Muscle of back (tissue), 13 donors: ENCODE results near the gene TAGLN2. TPM values are rescaled to one million over a fixed set of nuclear protein-coding genes. Genes with fewer than 3 reads are reported as not detected.

Source experiments
- DNase-seq, 3 donors: peaks; one replicate each; pipeline versions ENCODE4 v3.0.0 to v3.0.0-alpha.2; 2013
- long read RNA-seq, 9 donors: transcript quantifications; one replicate each; lab custom pipeline, GENCODE V29; 2026
- polyA plus RNA-seq, 10 donors: library from polyadenylated mRNA; unstranded; fragments of 120-200 nt; gene quantifications; one replicate each; pipeline ENCODE4 v1.2.1, GENCODE V29; 2013; ENCODE audit not compliant: insufficient read length in 10 of 10

TAGLN2 gene
- 100 to 1,000 TPM; 148 to 245 (median 204) TPM for polyA plus RNA-seq
- long read RNA-seq, donor 1, transcript TAGLN2-203 (5 exons, 1,604 nt), result major isoform, 58 of 80 reads
- long read RNA-seq, donor 1, partial matches to known transcripts, result 20 of 80 reads
- long read RNA-seq, donor 1, other reads (novel, unspliced or antisense), result 0 of 80 reads
- long read RNA-seq, donor 2, transcript TAGLN2-203 (5 exons, 1,604 nt), result major isoform, 38 of 48 reads
- long read RNA-seq, donor 2, partial matches to known transcripts, result 10 of 48 reads
- long read RNA-seq, donor 2, other reads (novel, unspliced or antisense), result 0 of 48 reads
- long read RNA-seq, donor 3, result 0 reads
- long read RNA-seq, donor 4, transcript TAGLN2-203 (5 exons, 1,604 nt), result major isoform, 26 of 38 reads
- long read RNA-seq, donor 4, partial matches to known transcripts, result 11 of 38 reads
- long read RNA-seq, donor 4, other reads (novel, unspliced or antisense), result 0 of 38 reads
- long read RNA-seq, donor 5, transcript TAGLN2-203 (5 exons, 1,604 nt), result major isoform, 87 of 140 reads
- long read RNA-seq, donor 5, partial matches to known transcripts, result 49 of 140 reads
- long read RNA-seq, donor 5, other reads (novel, unspliced or antisense), result 0 of 140 reads
- long read RNA-seq, donor 6, transcript TAGLN2-203 (5 exons, 1,604 nt), result major isoform, 83 of 120 reads
- long read RNA-seq, donor 6, partial matches to known transcripts, result 36 of 120 reads
- long read RNA-seq, donor 6, other reads (novel, unspliced or antisense), result 0 of 120 reads
- long read RNA-seq, donor 7, transcript TAGLN2-203 (5 exons, 1,604 nt), result major isoform, 51 of 68 reads
- long read RNA-seq, donor 7, partial matches to known transcripts, result 16 of 68 reads
- long read RNA-seq, donor 7, other reads (novel, unspliced or antisense), result 0 of 68 reads
- long read RNA-seq, donor 8, transcript TAGLN2-203 (5 exons, 1,604 nt), result major isoform, 47 of 59 reads
- long read RNA-seq, donor 8, partial matches to known transcripts, result 11 of 59 reads
- long read RNA-seq, donor 8, other reads (novel, unspliced or antisense), result 0 of 59 reads
- long read RNA-seq, donor 9, transcript TAGLN2-203 (5 exons, 1,604 nt), result major isoform, 10 of 10 reads
- long read RNA-seq, donor 9, partial matches to known transcripts, result 0 of 10 reads
- long read RNA-seq, donor 9, other reads (novel, unspliced or antisense), result 0 of 10 reads

GRCh38 chr1:159924791-159925718 lies at the start of gene TAGLN2:
TAGLN2 (minus strand) TSS chr1:159925507; CDS start chr1:159920509, 4,998 bp downstream.
- DNase-seq, result peak; percentile 89 to 97 (median 94)

- no peak for DNase-seq
These were observed 49.2 kb upstream of the TAGLN2 start for GRCh38 chr1:159974350-159974965.

DNA sequence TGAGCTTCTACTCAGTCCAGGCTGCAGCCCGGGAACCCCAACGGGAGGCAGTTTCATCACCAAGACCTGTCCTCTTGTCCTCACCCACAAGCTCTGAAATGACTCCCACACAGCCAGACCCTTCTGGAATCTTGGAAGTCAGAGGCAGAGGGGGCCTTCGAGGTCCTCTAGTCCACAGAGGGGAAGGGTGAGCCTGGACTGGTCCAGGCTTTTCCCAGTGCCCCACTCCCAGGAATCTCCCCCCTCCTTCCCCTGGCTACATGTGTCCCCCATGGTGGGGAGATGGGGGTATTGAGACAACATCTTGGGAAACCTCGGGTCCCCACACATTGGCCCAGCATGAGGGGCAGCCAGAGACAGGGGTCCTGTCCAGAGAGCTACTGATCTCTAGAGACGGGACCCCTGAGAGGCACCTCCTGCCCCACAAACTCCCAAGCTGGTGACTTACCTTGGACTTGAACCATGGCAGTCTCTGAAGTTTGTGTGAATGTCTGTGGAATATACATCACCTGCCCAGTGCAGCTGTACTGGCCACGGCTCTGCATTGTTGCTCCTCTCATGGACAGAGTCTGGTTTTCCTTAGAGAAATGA lies 48.1 kb upstream of the TAGLN2 start:
- DNase-seq, result no peak

DNA sequence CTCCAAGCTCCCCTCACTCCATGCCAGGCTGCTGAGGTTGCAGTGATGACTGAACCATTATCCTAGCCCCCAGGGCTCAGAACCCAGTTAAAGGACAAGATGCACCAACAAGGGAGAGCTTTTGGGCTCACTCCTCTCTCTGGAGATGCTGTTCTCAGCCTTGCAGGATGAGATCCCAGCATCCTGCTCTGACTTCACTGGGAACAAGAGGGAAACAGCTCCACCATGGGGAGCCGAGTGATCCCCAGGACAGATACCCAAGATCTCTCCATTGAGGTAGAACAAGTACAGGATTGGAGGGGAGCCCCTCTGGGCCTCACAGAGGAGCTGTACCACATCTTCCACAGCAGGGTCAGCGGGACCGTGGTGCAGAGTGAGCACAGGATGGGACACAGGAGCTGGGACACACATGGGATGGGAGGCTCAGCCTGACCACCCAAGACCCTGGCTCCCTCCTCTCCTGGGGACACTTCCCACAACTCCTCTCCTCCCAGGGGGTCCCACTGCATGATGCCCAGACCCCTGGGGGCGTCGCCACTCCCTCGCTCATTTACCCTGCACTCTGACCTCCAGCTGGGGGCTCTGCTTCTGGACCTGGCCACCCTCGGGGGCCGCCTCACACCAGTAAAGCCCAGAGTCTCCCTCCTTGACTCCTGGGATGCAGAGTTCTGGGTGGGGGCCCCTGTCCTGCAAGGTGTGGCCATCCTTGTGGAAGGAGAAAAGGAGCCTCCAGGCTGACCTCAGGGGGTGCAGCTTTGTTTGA lies 47.3 kb upstream of the TAGLN2 start:
- no peak for DNase-seq

GRCh38 chr1:159970932-159971342 lies 45.6 kb upstream of the TAGLN2 start:
- DNase-seq, result no peak

GRCh38 chr1:159968901-159969300 lies 43.6 kb upstream of the TAGLN2 start:
- no peak for DNase-seq

DNA sequence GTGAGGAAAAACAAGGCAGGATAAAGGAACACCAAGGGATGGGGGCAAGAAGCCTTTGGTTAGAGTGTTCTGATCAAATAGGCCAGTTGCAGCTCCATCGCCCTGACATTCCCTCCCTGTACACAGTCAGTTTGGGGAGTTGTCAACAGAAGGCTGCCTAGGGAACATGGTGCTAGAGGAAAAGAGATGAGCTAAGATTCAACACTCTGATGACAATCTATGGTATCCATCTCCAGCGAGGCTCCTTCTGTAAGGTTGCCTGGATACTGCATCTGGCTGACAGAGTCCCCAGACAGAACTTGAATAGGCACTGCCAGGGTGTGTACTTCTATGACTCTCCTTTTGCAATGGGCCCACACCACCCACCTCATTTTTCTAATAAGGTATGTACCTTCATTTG lies 40.0 kb upstream of the TAGLN2 start:
- no peak for DNase-seq

- DNase-seq, result no peak
These were observed 38.8 kb upstream of the TAGLN2 start for GRCh38 chr1:159964144-159964543.

- no peak for DNase-seq
These were observed 36.9 kb upstream of the TAGLN2 start for GRCh38 chr1:159962176-159962575.

- DNase-seq, result peak in 1 of 3 donors; percentile 30
These were observed 36.3 kb upstream of the TAGLN2 start for GRCh38 chr1:159961636-159962035.

- peak; percentile 77 to 89 (median 86) for DNase-seq
These were observed 35.5 kb upstream of the TAGLN2 start for GRCh38 chr1:159960721-159961381.

DNA sequence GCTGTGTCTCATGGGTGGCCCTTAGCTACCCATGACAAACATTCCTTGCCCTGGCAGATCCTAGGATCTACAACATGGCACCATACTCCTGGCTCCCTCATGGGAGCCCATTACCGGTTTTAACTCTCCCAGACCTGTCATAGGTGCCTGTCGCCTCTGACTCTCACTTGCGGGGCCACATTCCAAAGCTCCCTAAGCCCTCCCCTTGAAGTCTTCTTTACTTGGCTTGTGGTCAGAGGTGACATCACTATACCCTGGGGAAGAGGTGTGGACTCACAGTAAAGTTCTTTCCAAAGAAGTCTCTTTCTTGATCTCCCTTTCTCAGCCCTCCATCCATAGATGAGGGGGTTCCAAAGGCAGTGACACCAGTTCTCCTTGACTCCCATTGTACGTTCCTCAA lies 34.1 kb upstream of the TAGLN2 start:
- peak; percentile 20 to 62 (median 52) for DNase-seq

DNA sequence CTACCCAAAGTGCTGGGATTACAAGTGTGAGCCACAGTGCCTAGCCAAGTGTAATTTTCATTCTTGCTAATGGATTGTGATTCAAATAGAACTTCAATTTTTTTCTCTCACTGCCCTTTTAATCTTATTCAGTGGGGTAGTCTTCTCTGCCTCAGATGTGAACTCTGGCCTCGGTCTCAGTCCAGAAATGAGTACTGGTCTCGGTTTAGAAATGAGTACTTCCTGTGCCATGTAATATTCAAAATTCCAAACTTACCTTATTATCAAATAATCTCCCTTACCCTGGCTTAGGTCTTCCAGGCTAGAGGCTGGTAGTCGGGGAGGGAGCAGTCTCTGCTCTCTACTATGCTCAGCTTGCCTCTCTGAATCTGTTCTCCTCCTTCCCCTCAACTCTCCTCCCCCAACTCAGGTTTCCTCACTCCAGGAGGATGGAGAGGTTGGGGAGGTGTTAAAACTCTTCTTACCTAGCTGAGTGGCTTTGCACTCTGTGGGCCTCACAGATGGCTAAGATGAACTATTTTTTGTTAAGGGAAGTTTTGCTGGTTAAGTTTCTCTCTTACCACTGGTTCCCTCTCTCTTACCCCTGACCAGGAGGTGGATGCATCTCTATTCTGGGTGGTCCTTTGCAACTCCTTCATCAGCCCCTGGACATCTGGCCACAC lies 33.5 kb upstream of the TAGLN2 start:
- DNase-seq, result no peak

DNA sequence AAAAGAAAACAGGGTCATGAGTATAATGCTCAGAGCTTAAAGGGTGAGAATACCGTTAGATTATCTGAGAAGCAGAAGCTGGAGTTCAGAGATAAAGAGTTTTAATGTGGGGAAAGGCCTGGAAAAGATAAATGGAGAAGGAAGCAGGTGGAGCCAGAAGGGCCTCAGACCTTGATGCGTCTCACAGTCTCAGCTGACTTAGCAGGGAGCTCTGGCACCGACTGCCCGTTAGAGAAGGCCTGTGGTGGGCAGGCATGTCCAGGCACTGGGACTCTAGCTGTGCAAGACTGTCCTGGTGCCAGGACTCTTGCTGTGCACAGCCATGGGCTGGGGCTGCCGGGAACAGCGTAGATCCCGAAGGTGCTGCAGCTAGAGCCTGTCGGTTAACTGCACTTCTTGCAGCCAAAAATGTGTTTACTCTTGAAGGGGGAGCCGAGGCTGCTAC lies 32.5 kb upstream of the TAGLN2 start:
- DNase-seq, result no peak

DNA sequence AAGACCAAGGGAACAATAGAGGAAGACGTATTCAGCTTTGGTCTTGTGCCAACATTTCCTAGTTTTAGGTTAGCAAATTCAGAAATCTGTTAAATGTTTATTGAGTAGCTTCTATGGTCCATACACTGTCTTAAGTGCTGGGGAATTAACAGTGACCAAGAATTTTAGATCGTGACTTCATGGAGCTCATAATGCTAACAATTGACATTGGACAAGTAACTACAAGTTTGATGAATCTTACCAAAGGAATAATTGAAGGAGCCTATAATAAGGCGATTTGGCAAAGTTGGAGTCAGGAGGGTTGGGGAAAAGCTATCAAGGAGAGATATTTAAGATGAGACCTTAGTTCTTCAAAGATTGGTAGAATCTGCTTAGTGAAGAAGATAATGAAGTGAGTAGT lies 30.1 kb upstream of the TAGLN2 start:
- DNase-seq, result no peak

DNA sequence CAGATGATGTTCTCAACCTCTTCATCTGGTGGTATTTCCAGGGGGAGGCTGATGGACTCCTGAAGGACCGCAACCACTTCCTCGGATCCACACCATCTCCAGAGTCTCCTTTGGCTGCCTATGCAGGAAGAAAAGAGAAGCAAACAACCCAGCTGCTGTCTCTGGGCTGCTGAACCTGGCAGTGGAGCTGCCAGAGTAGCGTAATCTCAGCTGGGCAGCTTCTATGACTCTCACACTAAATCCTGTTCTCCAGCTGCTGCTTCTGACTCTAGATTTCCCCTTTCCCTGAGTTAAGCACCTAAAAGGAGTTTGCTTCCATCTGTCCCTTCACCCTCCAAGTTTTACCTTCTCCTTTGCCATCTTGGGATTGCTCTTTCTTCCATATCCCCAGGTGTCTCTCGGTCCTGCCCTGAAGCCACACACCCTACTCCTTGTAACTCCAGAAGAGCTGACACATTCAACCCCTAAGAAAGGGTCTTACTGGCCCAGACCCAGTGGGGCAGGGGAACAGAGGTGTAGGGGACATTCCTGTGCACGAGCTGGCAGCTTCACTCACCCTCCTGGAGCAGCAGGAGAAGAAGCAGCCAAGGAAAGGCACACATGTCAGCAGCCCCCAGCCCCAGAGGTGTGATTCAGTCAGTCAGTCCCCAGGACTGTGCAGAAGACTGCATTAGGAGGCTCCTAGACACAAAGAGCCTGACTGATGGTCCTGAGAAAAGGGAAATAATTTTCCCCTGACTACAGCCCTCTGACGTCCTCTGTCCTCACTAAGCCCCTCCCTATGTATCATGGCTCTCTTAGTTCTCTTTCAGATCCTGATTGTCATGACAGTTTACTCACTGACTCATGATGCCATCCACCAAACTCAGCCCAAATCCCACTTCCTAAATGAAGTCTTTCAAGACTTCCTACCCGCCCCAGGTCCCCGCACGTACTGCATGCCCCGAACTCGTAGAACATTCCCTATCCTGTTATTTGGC lies 28.5 kb upstream of the TAGLN2 start, which contains the start of gene SLAMF9:
Gene SLAMF9 (minus strand): TSS at position 702 of the 980 bp plus-strand sequence. CDS start 100 bp downstream, at position 602.
- peak in 1 of 3 donors; percentile 27 for DNase-seq

DNA sequence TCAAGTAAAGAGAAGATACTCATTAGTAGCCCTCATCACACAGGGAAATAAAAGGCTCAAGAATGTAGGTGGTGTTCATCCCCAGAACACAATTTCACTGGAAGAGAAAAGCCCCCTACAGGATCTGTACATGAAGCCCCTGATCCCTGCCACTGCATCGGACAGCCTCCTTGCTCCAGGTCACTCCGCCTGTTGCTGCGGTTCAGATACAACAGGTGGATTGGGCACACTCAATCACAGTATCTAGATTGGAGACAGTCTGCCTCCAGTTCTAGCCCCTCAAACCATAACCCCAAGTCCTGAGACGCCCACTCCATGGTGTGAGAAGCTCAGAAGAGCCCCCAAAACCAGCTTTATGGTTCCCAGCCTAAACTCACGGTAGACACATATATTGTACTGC lies 27.6 kb upstream of the TAGLN2 start:
- DNase-seq, result no peak
